Right lobe of liver (tissue), 4 donors: ENCODE measurements around the gene PHKB.

Experiments used
- CTCF ChIP-seq, 4 donors: fragments of 200-600 bp in 3 of 4; fragments of 450-650 bp in 1 of 4; IDR thresholded peaks; one replicate each; pipeline versions ENCODE4 v1.5.1 to v1.8.0; 2016 to 2022; ENCODE audit warnings: antibody characterized with exemption in 4 of 4, mild to moderate bottlenecking in 2 of 4
- POLR2A ChIP-seq: fragments of 450-650 bp; IDR thresholded peaks from one replicate; pipeline ENCODE4 v1.6.1; 2017; ENCODE audit warnings: antibody characterized with exemption, mild to moderate bottlenecking
- donor health status: DM: no; HTN: no; CAD: no.
- donor health status: DM: no; HTN: no; CAD: no.
- donor health status: DM: no; HTN: yes; CAD: no.

- no peak for TF ChIP-seq CTCF (IDR thresholded peaks at IDR 0.05)
- TF ChIP-seq POLR2A: no peak
Observed at GRCh38 chr16:47470211-47470610, 9.1 kb downstream of the PHKB start.
